ENCODE data around the gene ASB13.

ASB13 gene

GRCh38 chr10:5650664-5651387, 15.6 kb downstream of the ASB13 start:
- H3K4me3 Mint-ChIP-seq: no peak overlapping the region
- H3K4me1 Mint-ChIP-seq: no peaks in the 10 kb centered on the region
- H3K27me3 Mint-ChIP-seq: peaks cover 7% of the 10 kb centered on the region
- ATAC-seq (replicated peaks; ENCODE audit: extremely low read depth, poor library complexity, severe bottlenecking): no peak
- H3K9me3 Mint-ChIP-seq: no peaks in the 10 kb centered on the region
- peak overlapping the region; percentile 39 for H3K27ac Mint-ChIP-seq (ENCODE audit: low read depth)
- no peaks in the 10 kb centered on the region for H3K36me3 Mint-ChIP-seq (ENCODE audit: insufficient read depth)
- DNase-seq (ENCODE audit: low spot score in 2 of 2): no peak

- Mint-ChIP-seq H3K36me3 (ENCODE audit: insufficient read depth) (no peaks in the 10 kb centered on the region), H3K4me1 (no peaks in the 10 kb centered on the region), H3K27ac (ENCODE audit: low read depth) (peak overlapping the region; percentile 39), H3K4me3 (no peak overlapping the region), H3K9me3 (no peaks in the 10 kb centered on the region), H3K27me3 (peaks cover 7% of the 10 kb centered on the region)
- DNase-seq (ENCODE audit: low spot score in 2 of 2): no peak
- no peak for ATAC-seq (replicated peaks; ENCODE audit: extremely low read depth, poor library complexity, severe bottlenecking)
Measured at GRCh38 chr10:5649746-5650145, 16.6 kb downstream of the ASB13 start.

DNA sequence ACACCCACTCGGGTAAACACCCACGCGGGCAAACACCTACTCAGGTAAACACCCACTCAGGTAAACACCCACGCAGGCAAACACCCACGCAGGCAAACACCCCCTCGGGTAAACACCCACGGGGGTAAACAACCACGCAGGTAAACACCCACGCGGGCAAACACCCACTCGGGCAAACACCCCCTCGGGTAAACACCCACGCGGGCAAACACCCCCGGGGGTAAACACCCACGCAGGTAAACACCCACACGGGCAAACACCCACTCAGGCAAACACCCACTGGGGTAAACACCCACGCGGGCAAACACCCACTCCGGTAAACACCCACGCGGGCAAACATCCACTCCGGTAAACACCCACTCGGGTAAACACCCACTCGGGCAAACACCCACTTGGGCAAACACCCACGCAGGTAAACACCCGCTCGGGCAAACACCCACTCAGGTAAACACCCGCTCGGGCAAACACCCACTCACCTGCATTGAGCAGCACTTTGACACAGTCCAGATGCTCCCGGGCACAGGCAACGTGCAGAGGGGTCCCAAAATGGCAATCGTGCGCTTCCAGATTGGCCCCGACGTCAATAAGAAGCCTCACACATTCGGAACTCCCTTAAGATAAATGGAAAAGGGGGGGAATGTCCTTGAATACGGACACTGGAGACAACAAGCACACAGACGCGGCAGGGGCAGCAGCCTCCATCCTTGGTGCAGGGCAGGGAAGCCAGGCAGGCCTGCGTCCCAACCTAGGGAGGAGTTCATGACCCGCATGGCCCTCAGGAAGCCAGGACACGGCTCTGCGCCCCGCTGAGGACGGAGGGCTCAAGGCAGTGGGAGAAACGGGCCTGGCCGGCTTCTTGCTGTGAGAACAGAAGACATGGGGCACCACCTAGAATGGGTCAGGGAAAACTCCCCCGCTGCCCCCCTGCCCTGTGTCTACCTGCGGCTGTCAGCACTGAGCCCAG, 17.6 kb downstream of the ASB13 start:
- peaks cover 3% of the 10 kb centered on the region for H3K36me3 Mint-ChIP-seq (ENCODE audit: insufficient read depth)
- no peak overlapping the region for H3K4me3 Mint-ChIP-seq
- no peak overlapping the region for H3K27ac Mint-ChIP-seq (ENCODE audit: low read depth)
- no peak for DNase-seq (ENCODE audit: low spot score in 2 of 2)
- H3K4me1 Mint-ChIP-seq: no peaks in the 10 kb centered on the region
- no peaks in the 10 kb centered on the region for H3K9me3 Mint-ChIP-seq
- H3K27me3 Mint-ChIP-seq: peaks cover 7% of the 10 kb centered on the region
- no peak for ATAC-seq (replicated peaks; ENCODE audit: extremely low read depth, poor library complexity, severe bottlenecking)

- H3K9me3 Mint-ChIP-seq: no peaks in the 10 kb centered on the region
- no peaks in the 10 kb centered on the region for H3K4me1 Mint-ChIP-seq
Measured at GRCh38 chr10:5647507-5648240, 18.7 kb downstream of the ASB13 start.

DNA sequence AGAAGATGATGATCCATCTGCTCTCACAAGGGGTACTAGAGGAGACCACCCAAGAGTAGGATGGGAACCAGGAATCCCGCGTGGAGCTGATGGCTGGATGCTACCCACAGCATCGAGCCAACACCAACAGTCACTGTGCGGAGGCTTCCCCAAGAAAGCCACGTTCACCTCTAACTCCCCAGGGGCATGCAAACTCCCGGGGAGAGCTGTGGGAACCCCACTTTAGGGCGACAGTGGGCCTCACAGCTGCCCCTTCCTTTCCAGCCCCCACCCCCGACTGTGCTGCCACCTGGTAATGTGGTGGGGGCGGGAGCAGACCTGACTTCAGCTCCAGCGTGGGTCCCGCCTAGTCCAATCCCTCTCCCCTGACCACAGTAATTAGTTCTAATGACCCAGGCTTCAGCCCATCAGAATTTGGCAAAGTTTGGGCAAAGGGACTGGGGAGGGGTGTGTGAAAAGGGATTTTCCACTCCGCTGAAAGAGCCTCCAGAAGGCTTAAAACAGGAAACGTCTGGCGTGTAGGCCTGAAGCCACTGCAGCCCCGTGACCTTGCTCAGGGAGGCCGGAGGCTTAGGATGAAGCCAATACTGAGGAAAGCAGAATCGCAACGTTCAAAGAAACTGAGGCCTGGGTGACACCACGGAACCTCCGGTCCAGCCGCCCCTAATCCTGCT, 20.3 kb downstream of the ASB13 start:
- Mint-ChIP-seq H3K4me1 (no peaks in the 10 kb centered on the region), H3K36me3 (ENCODE audit: insufficient read depth) (peaks cover 6% of the 10 kb centered on the region), H3K4me3 (no peak overlapping the region), H3K27me3 (no peaks in the 10 kb centered on the region), H3K27ac (ENCODE audit: low read depth) (no peak overlapping the region), H3K9me3 (no peaks in the 10 kb centered on the region)
- no peak for DNase-seq (ENCODE audit: low spot score in 2 of 2)
- no peak for ATAC-seq (replicated peaks; ENCODE audit: extremely low read depth, poor library complexity, severe bottlenecking)

More at GRCh38 chr10:5647507-5648240, 18.7 kb downstream of the ASB13 start:
- ATAC-seq (replicated peaks; ENCODE audit: extremely low read depth, poor library complexity, severe bottlenecking) (no peak), DNase-seq (ENCODE audit: low spot score in 2 of 2) (no peak)
- Mint-ChIP-seq H3K4me3 (no peak overlapping the region), H3K27ac (ENCODE audit: low read depth) (no peak overlapping the region), H3K36me3 (ENCODE audit: insufficient read depth) (peaks cover 3% of the 10 kb centered on the region), H3K27me3 (no peaks in the 10 kb centered on the region)

DNA sequence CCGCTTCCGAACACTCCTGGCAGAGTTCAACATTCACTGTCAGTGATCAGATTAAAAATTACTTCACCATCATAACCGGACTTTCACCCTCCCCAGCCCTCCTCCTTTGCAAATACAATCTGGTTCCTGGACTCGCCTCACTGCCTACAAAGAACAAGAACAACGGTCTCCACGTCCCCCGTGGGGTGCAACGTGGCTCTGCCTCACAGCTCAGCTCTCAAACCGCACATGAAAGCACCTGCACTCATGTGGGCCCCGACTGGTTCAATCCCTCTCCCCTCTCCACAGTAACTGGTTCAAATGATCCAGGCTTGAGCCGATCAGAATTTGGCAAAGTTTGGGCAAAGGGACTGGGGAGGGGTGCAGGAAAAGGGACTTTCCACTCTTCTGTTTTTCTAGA, 21.0 kb downstream of the ASB13 start:
- ATAC-seq (replicated peaks; ENCODE audit: extremely low read depth, poor library complexity, severe bottlenecking) (no peak), DNase-seq (ENCODE audit: low spot score in 2 of 2) (no peak)
- Mint-ChIP-seq H3K27ac (ENCODE audit: low read depth) (no peak overlapping the region), H3K4me3 (no peak overlapping the region), H3K9me3 (no peaks in the 10 kb centered on the region), H3K27me3 (no peaks in the 10 kb centered on the region), H3K4me1 (no peaks in the 10 kb centered on the region), H3K36me3 (ENCODE audit: insufficient read depth) (peaks cover 6% of the 10 kb centered on the region)

DNA sequence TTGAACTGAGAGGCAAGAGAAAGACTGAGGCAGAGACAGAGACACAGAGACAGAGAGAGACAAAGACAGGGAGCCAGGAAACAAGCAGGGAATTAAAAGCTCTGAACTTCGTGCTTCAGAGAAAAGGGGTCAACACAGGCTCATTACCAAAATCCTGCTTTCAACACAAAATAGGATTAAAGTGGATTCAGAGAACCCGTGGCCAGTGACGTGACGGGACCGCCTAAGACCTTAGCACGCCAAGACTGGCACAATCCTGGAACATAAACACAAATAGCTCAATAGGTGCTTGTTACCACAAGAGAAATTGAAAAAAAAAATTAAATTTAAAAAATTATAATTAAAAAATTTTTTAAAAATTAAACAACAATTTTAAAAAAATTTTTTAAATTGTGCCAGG, 21.5 kb downstream of the ASB13 start:
- no peaks in the 10 kb centered on the region for H3K4me1 Mint-ChIP-seq
- ATAC-seq (replicated peaks; ENCODE audit: extremely low read depth, poor library complexity, severe bottlenecking): no peak
- H3K27me3 Mint-ChIP-seq: no peaks in the 10 kb centered on the region

GRCh38 chr10:5643346-5644067, 22.9 kb downstream of the ASB13 start:
- Mint-ChIP-seq H3K27ac (ENCODE audit: low read depth) (no peak overlapping the region), H3K4me1 (no peaks in the 10 kb centered on the region), H3K36me3 (ENCODE audit: insufficient read depth) (peaks cover 6% of the 10 kb centered on the region)

More for the DNA sequence above, 21.5 kb downstream of the ASB13 start:
- Mint-ChIP-seq H3K36me3 (ENCODE audit: insufficient read depth) (peaks cover 6% of the 10 kb centered on the region), H3K27ac (ENCODE audit: low read depth) (no peak overlapping the region), H3K9me3 (no peaks in the 10 kb centered on the region), H3K4me3 (no peak overlapping the region)
- DNase-seq (ENCODE audit: low spot score in 2 of 2): no peak

GRCh38 chr10:5641501-5641900, 24.9 kb downstream of the ASB13 start:
- Mint-ChIP-seq H3K4me3 (no peak overlapping the region), H3K9me3 (no peaks in the 10 kb centered on the region), H3K4me1 (no peaks in the 10 kb centered on the region), H3K27ac (ENCODE audit: low read depth) (no peak overlapping the region), H3K27me3 (no peaks in the 10 kb centered on the region), H3K36me3 (ENCODE audit: insufficient read depth) (peaks cover 6% of the 10 kb centered on the region)
- ATAC-seq (replicated peaks; ENCODE audit: extremely low read depth, poor library complexity, severe bottlenecking) (no peak), DNase-seq (ENCODE audit: low spot score in 2 of 2) (no peak)

More at GRCh38 chr10:5643346-5644067, 22.9 kb downstream of the ASB13 start:
- DNase-seq (ENCODE audit: low spot score in 2 of 2) (no peak), ATAC-seq (replicated peaks; ENCODE audit: extremely low read depth, poor library complexity, severe bottlenecking) (no peak)
- no peaks in the 10 kb centered on the region for H3K9me3 Mint-ChIP-seq
- no peak overlapping the region for H3K4me3 Mint-ChIP-seq
- no peaks in the 10 kb centered on the region for H3K27me3 Mint-ChIP-seq

DNA sequence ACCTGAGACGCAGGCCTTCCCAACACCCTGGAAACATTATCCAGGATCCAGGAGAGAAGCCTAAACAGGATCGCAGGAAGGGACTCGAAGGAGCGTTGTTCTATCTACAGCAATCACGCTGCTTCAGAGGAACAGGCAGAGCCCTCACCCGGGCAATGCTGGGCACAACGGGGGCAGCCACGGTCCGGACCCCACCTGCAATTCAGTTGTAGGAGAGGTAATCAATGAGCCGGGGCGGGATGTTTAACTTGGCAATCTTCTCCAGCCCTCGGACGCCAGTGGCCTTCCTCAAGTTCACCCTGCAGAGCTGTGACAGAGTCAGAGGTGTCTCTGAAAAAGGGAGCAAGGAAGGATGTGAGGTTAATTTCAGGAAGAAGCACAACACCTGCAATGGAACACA, 25.9 kb downstream of the ASB13 start:
- Mint-ChIP-seq H3K9me3 (no peaks in the 10 kb centered on the region), H3K27ac (ENCODE audit: low read depth) (no peak overlapping the region), H3K4me1 (no peaks in the 10 kb centered on the region), H3K27me3 (no peaks in the 10 kb centered on the region), H3K36me3 (ENCODE audit: insufficient read depth) (peaks cover 6% of the 10 kb centered on the region), H3K4me3 (no peak overlapping the region)
- no peak for ATAC-seq (replicated peaks; ENCODE audit: extremely low read depth, poor library complexity, severe bottlenecking)
- DNase-seq (ENCODE audit: low spot score in 2 of 2): no peak

GRCh38 chr10:5640036-5640435, 26.4 kb downstream of the ASB13 start:
- H3K9me3 Mint-ChIP-seq: no peaks in the 10 kb centered on the region
- no peaks in the 10 kb centered on the region for H3K4me1 Mint-ChIP-seq
- no peak overlapping the region for H3K4me3 Mint-ChIP-seq
- DNase-seq (ENCODE audit: low spot score in 2 of 2) (no peak), ATAC-seq (replicated peaks; ENCODE audit: extremely low read depth, poor library complexity, severe bottlenecking) (no peak)
- no peak overlapping the region for H3K27ac Mint-ChIP-seq (ENCODE audit: low read depth)
- peaks cover 6% of the 10 kb centered on the region for H3K36me3 Mint-ChIP-seq (ENCODE audit: insufficient read depth)
- peaks cover 4% of the 10 kb centered on the region for H3K27me3 Mint-ChIP-seq

Measured in central memory CD8-positive, alpha-beta T cell (primary cell).